HepG2 (cell line): Measurements from ENCODE around the gene RTEL1. TPM values are rescaled to one million over a fixed set of nuclear protein-coding genes. Genes with fewer than 3 reads are reported as not detected.
A peak's percentile ranks its signal among the peaks of the same experiment; 100 is the strongest.

Experiments
- ATF7-NPFF ChIP-seq: sonication (generic); formaldehyde crosslinking; IDR thresholded peaks from 2 replicates; pipeline ENCODE4 v1.8.1; 2023; ENCODE audit warnings: mild to moderate bottlenecking, low read depth, missing genetic modification reagents, moderate library complexity
- FOXK1 ChIP-seq: sonication (generic); formaldehyde crosslinking; IDR thresholded peaks from 2 replicates; pipeline ENCODE4 v1.4.0; 2020; ENCODE audit warnings: low read depth, missing genetic modification reagents, borderline replicate concordance
- HNRNPL ChIP-seq: fragments of 200-400 bp; formaldehyde crosslinking; IDR thresholded peaks from 2 replicates; pipeline ENCODE4 v1.6.1; 2017; ENCODE audit warnings: mild to moderate bottlenecking, low read depth, low read length
- HNRNPLL ChIP-seq: fragments of 200-400 bp; formaldehyde crosslinking; IDR thresholded peaks from 2 replicates; pipeline ENCODE4 v1.6.1; 2017; ENCODE audit warnings: mild to moderate bottlenecking, low read depth, low read length; ENCODE audit not compliant: poor library complexity, severe bottlenecking
- JUND ChIP-seq: sonication (generic); formaldehyde crosslinking; IDR thresholded peaks from 2 replicates; pipeline ENCODE4 v1.8.0; 2022; ENCODE audit warnings: mild to moderate bottlenecking, missing genetic modification reagents
- KDM6A ChIP-seq: IDR thresholded peaks from 2 replicates; pipeline ENCODE4 v1.6.1; 2016; ENCODE audit warnings: low read depth
- KLF11 ChIP-seq: IDR thresholded peaks from 2 replicates; pipeline ENCODE4 v1.6.1; 2016; ENCODE audit warnings: missing compliant biosample characterization
- NONO ChIP-seq, 2 experiments: fragments of 450-650 bp in 1 of 2; sonication (generic) in 1 of 2; formaldehyde crosslinking in 1 of 2; IDR thresholded peaks in 1 of 2; conservative IDR thresholded peaks in 1 of 2; 2 replicates each; pipeline versions ENCODE4 v1.6.1 to v1.8.0; 2017 to 2022; ENCODE audit warnings: mild to moderate bottlenecking in 1 of 2, missing genetic modification reagents in 1 of 2, moderate library complexity in 1 of 2
- RBFOX2 ChIP-seq: fragments of 200-400 bp; formaldehyde crosslinking; IDR thresholded peaks from 2 replicates; pipeline ENCODE4 v1.6.1; 2017; ENCODE audit warnings: low read depth, mild to moderate bottlenecking, low read length
- RCOR2 ChIP-seq: IDR thresholded peaks from 2 replicates; pipeline ENCODE4 v1.6.1; 2016; ENCODE audit warnings: missing biosample characterization, missing genetic modification reagents
- RXRA ChIP-seq: sonication (generic); formaldehyde crosslinking; IDR thresholded peaks from 2 replicates; pipeline ENCODE4 v1.5.1; 2020; ENCODE audit warnings: missing genetic modification reagents
- SKIL ChIP-seq: sonication (generic); formaldehyde crosslinking; IDR thresholded peaks from 2 replicates; pipeline ENCODE4 v1.8.0; 2022; ENCODE audit warnings: missing genetic modification reagents, mild to moderate bottlenecking, moderate library complexity, borderline replicate concordance
- ZBTB34 ChIP-seq: sonication (generic); formaldehyde crosslinking; IDR thresholded peaks from 2 replicates; pipeline ENCODE4 v1.8.0; 2022; ENCODE audit warnings: mild to moderate bottlenecking, missing genetic modification reagents
- ZBTB44 ChIP-seq: sonication (generic); formaldehyde crosslinking; IDR thresholded peaks from 2 replicates; pipeline ENCODE4 v1.4.0; 2020; ENCODE audit warnings: missing genetic modification reagents
- ZNF274 ChIP-seq: sonication (generic); formaldehyde crosslinking; IDR thresholded peaks from 2 replicates; pipeline ENCODE4 v1.5.1; 2020; ENCODE audit warnings: mild to moderate bottlenecking, missing genetic modification reagents
- ZNF431 ChIP-seq: sonication (generic); formaldehyde crosslinking; IDR thresholded peaks from 2 replicates; pipeline ENCODE4 v1.9.0; 2022; ENCODE audit warnings: missing genetic modification reagents, low read depth, mild to moderate bottlenecking, borderline replicate concordance
- ZNF652 ChIP-seq: IDR thresholded peaks from 2 replicates; pipeline ENCODE4 v1.6.1; 2016; ENCODE audit warnings: low read depth, borderline replicate concordance
- ZNF839 ChIP-seq: sonication (generic); formaldehyde crosslinking; IDR thresholded peaks from 2 replicates; pipeline ENCODE4 v1.4.0; 2020; ENCODE audit warnings: missing genetic modification reagents, mild to moderate bottlenecking, borderline replicate concordance
- polyA plus RNA-seq, 8 experiments: library from polyadenylated mRNA; depleted of rRNA in 3 of 8; stranded (reverse) in 7 of 8; unstranded in 1 of 8; fragments of >200 nt; fragmentation: Illumina TruSeq in 4 of 8; extraction: Trizol in 4 of 8; gene quantifications; 2 replicates each; pipeline versions ENCODE4 v1.2.1 to v1.2.3, GENCODE V29; 2011 to 2016; ENCODE audit warnings: low read depth in 4 of 8, missing spikeins in 1 of 8, mixed read lengths in 1 of 8; ENCODE audit not compliant: insufficient read depth in 1 of 8
- total RNA-seq, 5 experiments: library from RNA; depleted of rRNA; stranded (reverse); fragments of >200 nt; fragmentation: Illumina TruSeq; extraction: Trizol; gene quantifications; 2 replicates each; pipeline ENCODE4 v1.2.3, GENCODE V29; 2016; ENCODE audit warnings: low read depth in 1 of 5
- TF ChIP-seq, protein P1 (sequence below): sonication (generic); formaldehyde crosslinking; IDR thresholded peaks from 2 replicates; pipeline ENCODE4 v1.5.0; 2020; ENCODE audit warnings: missing genetic modification reagents, mild to moderate bottlenecking, borderline replicate concordance

The RTEL1 gene
- total and polyA plus RNA-seq, 2 of the 13 experiments (the other 11 are each of a cell fraction or from before 2014, with no cell fraction given): 21.8 to 36.4 TPM

GRCh38 chr20:63733117-63733516, 75.0 kb downstream of the RTEL1 start (continued):
- no peak for TF ChIP-seq SKIL (CRISPR knock-in tag)
- no peak for TF ChIP-seq ZNF274 (CRISPR knock-in tag)
- TF ChIP-seq, protein P1, sequence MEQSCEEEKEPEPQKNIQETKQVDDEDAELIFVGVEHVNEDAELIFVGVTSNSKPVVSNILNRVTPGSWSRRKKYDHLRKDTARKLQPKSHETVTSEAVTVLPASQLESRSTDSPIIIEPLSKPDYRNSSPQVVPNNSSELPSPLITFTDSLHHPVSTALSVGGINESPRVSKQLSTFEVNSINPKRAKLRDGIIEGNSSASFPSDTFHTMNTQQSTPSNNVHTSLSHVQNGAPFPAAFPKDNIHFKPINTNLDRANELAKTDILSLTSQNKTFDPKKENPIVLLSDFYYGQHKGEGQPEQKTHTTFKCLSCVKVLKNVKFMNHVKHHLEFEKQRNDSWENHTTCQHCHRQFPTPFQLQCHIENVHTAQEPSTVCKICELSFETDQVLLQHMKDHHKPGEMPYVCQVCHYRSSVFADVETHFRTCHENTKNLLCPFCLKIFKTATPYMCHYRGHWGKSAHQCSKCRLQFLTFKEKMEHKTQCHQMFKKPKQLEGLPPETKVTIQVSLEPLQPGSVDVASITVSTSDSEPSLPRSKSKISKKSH (CRISPR knock-in tag): peak; percentile 5; the same call in 1 of the 2 replicates
- peak; percentile 66 for TF ChIP-seq RBFOX2
- TF ChIP-seq FOXK1 (CRISPR knock-in tag): no peak
- TF ChIP-seq RCOR2: no peak
- TF ChIP-seq KDM6A (CRISPR knock-in tag): no peak
- no peak for TF ChIP-seq JUND (CRISPR knock-in tag)
- TF ChIP-seq NONO (IDR thresholded peaks at IDR 0.05): no peak
- no peak for TF ChIP-seq NONO (CRISPR knock-in tag; conservative IDR thresholded peaks at IDR 0.05)
- TF ChIP-seq KLF11: no peak
- 0 out of 2 replicates have a peak, but pooled peaks have one; percentile 17 for TF ChIP-seq ZNF431
- no peak for TF ChIP-seq ZNF652 (CRISPR knock-in tag)
- TF ChIP-seq ATF7-NPFF (CRISPR knock-in tag): 0 out of 2 replicates have a peak, but pooled peaks have one; percentile 3
- peak; percentile 16; the same call in 1 of the 2 replicates for TF ChIP-seq HNRNPL
- TF ChIP-seq HNRNPLL: peak; percentile 9
- TF ChIP-seq RXRA (CRISPR knock-in tag): no peak
- 0 out of 2 replicates have a peak, but pooled peaks have one; percentile 25 for TF ChIP-seq ZBTB34 (CRISPR knock-in tag)
- TF ChIP-seq ZNF839: 0 out of 2 replicates have a peak, but pooled peaks have one; percentile 27
- TF ChIP-seq ZBTB44 (CRISPR knock-in tag): no peak
- TF ChIP-seq, all 625 proteins: peak for 19
